Measurements from ENCODE around the gene GOLGA6A.

DNA sequence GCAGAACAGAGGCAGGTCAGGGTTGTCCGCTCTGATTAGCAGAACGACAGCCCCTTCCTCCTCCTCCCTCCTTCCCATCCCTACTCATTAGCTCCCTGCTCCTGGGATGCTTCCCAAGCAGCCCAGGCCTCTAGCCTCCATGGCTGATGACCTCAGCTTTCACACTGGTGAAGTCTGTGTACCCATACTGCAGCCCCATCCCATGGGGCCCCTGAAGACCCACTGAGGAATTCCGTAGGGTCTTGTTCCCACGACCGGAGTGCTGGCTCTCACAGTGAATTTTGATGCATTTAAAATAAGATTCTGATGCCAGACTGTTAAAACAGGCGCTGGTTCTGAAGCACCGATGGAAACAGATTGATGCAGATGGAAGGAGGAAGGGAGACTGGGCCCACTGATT is 36.1 kb downstream of the GOLGA6A start:
- TF ChIP-seq, protein P1, sequence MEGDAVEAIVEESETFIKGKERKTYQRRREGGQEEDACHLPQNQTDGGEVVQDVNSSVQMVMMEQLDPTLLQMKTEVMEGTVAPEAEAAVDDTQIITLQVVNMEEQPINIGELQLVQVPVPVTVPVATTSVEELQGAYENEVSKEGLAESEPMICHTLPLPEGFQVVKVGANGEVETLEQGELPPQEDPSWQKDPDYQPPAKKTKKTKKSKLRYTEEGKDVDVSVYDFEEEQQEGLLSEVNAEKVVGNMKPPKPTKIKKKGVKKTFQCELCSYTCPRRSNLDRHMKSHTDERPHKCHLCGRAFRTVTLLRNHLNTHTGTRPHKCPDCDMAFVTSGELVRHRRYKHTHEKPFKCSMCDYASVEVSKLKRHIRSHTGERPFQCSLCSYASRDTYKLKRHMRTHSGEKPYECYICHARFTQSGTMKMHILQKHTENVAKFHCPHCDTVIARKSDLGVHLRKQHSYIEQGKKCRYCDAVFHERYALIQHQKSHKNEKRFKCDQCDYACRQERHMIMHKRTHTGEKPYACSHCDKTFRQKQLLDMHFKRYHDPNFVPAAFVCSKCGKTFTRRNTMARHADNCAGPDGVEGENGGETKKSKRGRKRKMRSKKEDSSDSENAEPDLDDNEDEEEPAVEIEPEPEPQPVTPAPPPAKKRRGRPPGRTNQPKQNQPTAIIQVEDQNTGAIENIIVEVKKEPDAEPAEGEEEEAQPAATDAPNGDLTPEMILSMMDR (conservative IDR thresholded peaks at IDR 0.05; ENCODE audit: low read length) = no peak
- no peak for TF ChIP-seq EZH2phosphoT487 (IDR thresholded peaks at IDR 0.05; ENCODE audit: borderline replicate concordance, low read depth, low read length)

All from OCI-LY7 (cell line).